K562 (cell line): ENCODE measurements around the gene SLC25A48. TPM values are rescaled to one million over a fixed set of nuclear protein-coding genes. Genes with fewer than 3 reads are reported as not detected.

Experiments
- ATAC-seq: fragments of 200-7000 bp; cut with Tn5 transposase; 3 replicates; pipeline ENCODE4 v1.9.1; 2020; ENCODE audit warnings: moderate library complexity
- BruUV-seq: library from RNA; stranded (reverse); fragments of 400-500 nt; replicated peaks from 2 replicates; lab custom pipeline; 2021; lab: Mats Ljungman, UMichigan
- CTCF ChIA-PET: fragments of 300-600 bp; formaldehyde crosslinking; extraction: SDS; loops from one replicate; lab custom pipeline; 2021; ENCODE audit warnings: low intra/inter-chr PET ratio; lab: Yijun Ruan, JAX
- POLR2A ChIA-PET: fragments of 300-600, 350-650 bp; sonication (Branson Sonifier 250); formaldehyde crosslinking; extraction: SDS; loops from one replicate; lab custom pipeline; 2021; ENCODE audit warnings: antibody characterized with exemption, inconsistent platforms; lab: Yijun Ruan, JAX
- DNase-seq, 4 experiments: peaks; one replicate each; pipeline versions ENCODE4 v3.0.0 to v3.0.0-alpha.2; 2011 to 2018; ENCODE audit warnings: low spot score in 3 of 4, mixed read lengths in 3 of 4; ENCODE audit errors: extremely low read depth in 1 of 4
- FAIRE-seq: peaks from 2 replicates; lab custom pipeline; 2011; peaks lifted over from hg19 to GRCh38; lab: Jason Lieb, UNC
- H2AFZ ChIP-seq: 2 replicates; pipeline ENCODE4 v1.6.0; 2011; ENCODE audit warnings: low read depth, low read length, control low read depth, inconsistent platforms
- H3K27ac ChIP-seq: fragments of 200-600 bp; 3 replicates; pipeline ENCODE4 v1.8.0; 2011; ENCODE audit warnings: low read depth, mild to moderate bottlenecking, control low read depth, inconsistent platforms, low read length, moderate library complexity, mixed read lengths; ENCODE audit errors: extremely low read depth
- H3K27me3 ChIP-seq, 2 experiments: fragments of 300-600 bp in 1 of 2; 2 replicates in 1 of 2; 3 replicates in 1 of 2; pipeline versions ENCODE4 v1.6.0 to v1.8.0; 2011; ENCODE audit warnings: inconsistent platforms in 2 of 2, low read length in 2 of 2, mild to moderate bottlenecking in 1 of 2, mixed read lengths in 1 of 2, moderate library complexity in 1 of 2; ENCODE audit not compliant: control insufficient read depth in 2 of 2, insufficient read depth in 2 of 2
- H3K36me3 ChIP-seq: fragments of 300-600 bp; 3 replicates; pipeline ENCODE4 v1.8.0; 2011; ENCODE audit warnings: mild to moderate bottlenecking, low read length, inconsistent platforms; ENCODE audit not compliant: control insufficient read depth, insufficient read depth
- H3K4me1 ChIP-seq, 2 experiments: fragments of 200-600 bp in 1 of 2; replicated peaks in 1 of 2; 2 replicates in 1 of 2; 3 replicates in 1 of 2; pipeline versions ENCODE4 v1.5.1 to v1.8.0; 2011; ENCODE audit warnings: inconsistent platforms in 2 of 2, low read length in 2 of 2, mild to moderate bottlenecking in 1 of 2, mixed read lengths in 1 of 2, moderate library complexity in 1 of 2; ENCODE audit not compliant: control insufficient read depth in 2 of 2, insufficient read depth in 2 of 2
- H3K4me2 ChIP-seq: 2 replicates; pipeline ENCODE4 v1.6.1; 2011; ENCODE audit warnings: low read length, control low read depth, inconsistent platforms, mixed read lengths; ENCODE audit not compliant: insufficient read depth
- H3K4me3 ChIP-seq: fragments of 200-600 bp; sonication (generic), shearing (Covaris generic); 2 replicates; pipeline ENCODE4 v1.5.1; 2016; ENCODE audit warnings: control low read depth, inconsistent platforms
- H3K79me2 ChIP-seq: fragments of 200-600 bp; 3 replicates; pipeline ENCODE4 v1.8.0; 2011; ENCODE audit warnings: low read length, inconsistent platforms; ENCODE audit not compliant: control insufficient read depth, insufficient read depth
- H3K9ac ChIP-seq, 2 experiments: 2 replicates each; pipeline versions ENCODE4 v1.6.0 to v1.6.1; 2011; ENCODE audit warnings: low read depth in 2 of 2, low read length in 2 of 2, control low read depth in 1 of 2, inconsistent platforms in 1 of 2, mild to moderate bottlenecking in 1 of 2, mixed read lengths in 1 of 2; ENCODE audit not compliant: insufficient read depth in 1 of 2
- H3K9me1 ChIP-seq: one replicate; pipeline ENCODE4 v1.6.0; 2011; ENCODE audit warnings: inconsistent platforms, mild to moderate bottlenecking, low read length, moderate library complexity; ENCODE audit not compliant: control insufficient read depth, insufficient read depth
- H3K9me3 ChIP-seq: replicated peaks from 2 replicates; pipeline ENCODE4 v1.5.1; 2011; ENCODE audit warnings: low read depth, low read length, inconsistent platforms; ENCODE audit not compliant: control insufficient read depth, insufficient read depth
- H4K20me1 ChIP-seq: replicated peaks from 2 replicates; pipeline ENCODE4 v1.6.1; 2011; ENCODE audit warnings: low read length, inconsistent platforms, mixed read lengths; ENCODE audit not compliant: control insufficient read depth, insufficient read depth
- CREB3L1 ChIP-seq: fragments of 450-650 bp; IDR thresholded peaks from 2 replicates; pipeline ENCODE4 v1.6.1; 2014; ENCODE audit warnings: low read depth, mild to moderate bottlenecking, moderate library complexity, borderline replicate concordance
- E2F8 ChIP-seq: fragments of 450-650 bp; IDR thresholded peaks from 2 replicates; pipeline ENCODE4 v1.7.1; 2018; ENCODE audit warnings: mild to moderate bottlenecking, low read depth; ENCODE audit not compliant: partially characterized antibody
- FOSL1 ChIP-seq: fragments of 200-800 bp; sonication (Bioruptor generic); conservative IDR thresholded peaks from 2 replicates; pipeline ENCODE4 v1.6.1; 2016; ENCODE audit warnings: missing genetic modification characterization, missing compliant biosample characterization
- WGBS: fragments of 100-300 bp; shearing (Covaris generic); methylation state at CpG from one replicate; pipeline ENCODE4 v1.1.6; 2016; ENCODE audit warnings: low coverage, mixed read lengths; ENCODE audit not compliant: insufficient coverage; ENCODE audit errors: missing lambda C conversion rate; 5-methylcytosine and 5-hydroxymethylcytosine counted together
- in situ Hi-C: fragments of 300-500 bp; cut with MboI; formaldehyde crosslinking; loops from 4 replicates; pipeline ENCODE4 v1.15.0; 2018; ENCODE audit warnings: inconsistent platforms, mixed read lengths
- intact Hi-C: fragments of 100-400 bp; cut with micrococcal nuclease; formaldehyde crosslinking; loops from 2 replicates; pipeline ENCODE4 v1.14.2; 2022
- polyA plus RNA-seq, 8 experiments: library from polyadenylated mRNA; depleted of rRNA in 4 of 8; stranded (reverse) in 5 of 8; unstranded in 3 of 8; fragments of >200 nt; fragmentation: Nextera tagmentation in 2 of 8; fragmentation: Illumina TruSeq in 1 of 8; extraction: Ambion mirVana in 2 of 8; extraction: Trizol in 1 of 8; gene quantifications; 2 replicates each; pipeline versions ENCODE4 v1.2.1 to v1.2.3, GENCODE V29; 2011 to 2014; ENCODE audit warnings: inconsistent platforms in 1 of 8, missing spikeins in 1 of 8
- total RNA-seq, 7 experiments: library from RNA; depleted of rRNA in 6 of 7; stranded (reverse); fragments of >200 nt in 6 of 7; fragmentation: Illumina TruSeq in 2 of 7; extraction: Trizol in 2 of 7; gene quantifications; 2 replicates each; pipeline versions ENCODE4 v1.2.1 to v1.2.3, GENCODE V29; 2011 to 2021; ENCODE audit warnings: low replicate concordance in 1 of 7

The SLC25A48 gene
- total and polyA plus RNA-seq, 9 of the 15 experiments (the other 6 are each of a cell fraction or from before 2014, with no cell fraction given): 0.08 to 0.35 (median 0.23) TPM; not detected in 1

- ChIA-PET CTCF (no interaction called here), POLR2A (no interaction called here)
- Histone ChIP-seq H3K27ac (no peak overlapping the region), H3K4me3 (no peak overlapping the region), H3K9me1 (no peaks in the 10 kb centered on the region), H3K79me2 (no peaks in the 10 kb centered on the region), H3K9me3 (no peaks in the 10 kb centered on the region), H3K4me1 (no peaks in the 10 kb centered on the region), H4K20me1 (no peaks in the 10 kb centered on the region), H3K4me2 (no peak overlapping the region), H2AFZ (no peak overlapping the region), H3K36me3 (no peaks in the 10 kb centered on the region), H3K27me3 (peaks cover 14 to 22% of the 10 kb centered on the region in 2 experiments; a peak in 2 of 5 replicates), H3K9ac (no peak overlapping the region)
- in situ Hi-C loops (no loop called here), intact Hi-C loops (no loop called here)
- no peak for DNase-seq
- ATAC-seq: no peak
- FAIRE-seq: no peak
- no TSS peak for BruUV-seq
- peak; percentile 66 for TF ChIP-seq FOSL1
- TF ChIP-seq CREB3L1: no peak
- WGBS: 0% methylated on average over 5 of the region's 5 CpGs
Observed at GRCh38 chr5:135915466-135916001, 81.1 kb downstream of the SLC25A48 start.

GRCh38 chr5:135916638-135917263, 82.3 kb downstream of the SLC25A48 start:
- no peak for FAIRE-seq
- Histone ChIP-seq H4K20me1 (no peaks in the 10 kb centered on the region), H3K4me2 (no peak overlapping the region), H3K36me3 (no peaks in the 10 kb centered on the region), H3K4me3 (no peak overlapping the region), H3K9me1 (no peaks in the 10 kb centered on the region), H3K4me1 (no peaks in the 10 kb centered on the region), H3K79me2 (no peaks in the 10 kb centered on the region), H2AFZ (no peak overlapping the region), H3K9ac (no peak overlapping the region), H3K27ac (no peak overlapping the region), H3K27me3 (peaks cover 8 to 15% of the 10 kb centered on the region in 2 experiments; a peak in 2 of 5 replicates), H3K9me3 (no peaks in the 10 kb centered on the region)
- BruUV-seq: no TSS peak
- intact Hi-C loops: no loop called here
- in situ Hi-C loops: no loop called here
- no peak for ATAC-seq
- no peak for DNase-seq
- ChIA-PET CTCF (no interaction called here), POLR2A (no interaction called here)
- WGBS: 0% methylated on average over 8 of the region's 8 CpGs
- no peak for TF ChIP-seq E2F8
